PC-3 (cell line): ENCODE measurements around the gene MPPED2. TPM values are rescaled to one million over a fixed set of nuclear protein-coding genes. Genes with fewer than 3 reads are reported as not detected.

Source experiments
- ATAC-seq: fragments of 200-7000 bp; cut with Tn5 transposase; 2 replicates; pipeline ENCODE4 v1.9.1; 2020; ENCODE audit warnings: mild to moderate bottlenecking, moderate library complexity
- BruUV-seq: library from RNA; stranded (reverse); fragments of 400-500 nt; replicated peaks from 2 replicates; lab custom pipeline; 2021; lab: Mats Ljungman, UMichigan
- CTCF ChIA-PET: fragments of 300-600 bp; sonication (Branson Sonifier 250); formaldehyde crosslinking; loops from one replicate; lab custom pipeline; 2022; ENCODE audit warnings: antibody characterized with exemption; lab: Charles Lee
- POLR2A ChIA-PET: fragments of 300-600 bp; sonication (Branson Sonifier 250); formaldehyde crosslinking; loops from one replicate; lab custom pipeline; 2022; ENCODE audit warnings: antibody characterized with exemption; ENCODE audit not compliant: unreplicated experiment; lab: Charles Lee
- DNase-seq: peaks from one replicate; pipeline ENCODE4 v3.0.0-alpha.2; 2015
- H2AFZ ChIP-seq: fragments of 300-600 bp; sonication (generic); 2 replicates; pipeline ENCODE4 v1.6.0; 2016; ENCODE audit warnings: antibody characterized with exemption, low read length
- H3F3A ChIP-seq: fragments of 300-600 bp; sonication (generic); one replicate; pipeline ENCODE4 v1.6.0; 2017; ENCODE audit warnings: antibody characterized with exemption, low read length, control low read depth, mild to moderate bottlenecking; ENCODE audit not compliant: unreplicated experiment
- H3K27ac ChIP-seq: fragments of 300-600 bp; sonication (generic); 2 replicates; pipeline ENCODE4 v1.5.1; 2016; ENCODE audit warnings: mild to moderate bottlenecking, low read length
- H3K27me3 ChIP-seq: fragments of 300-600 bp; sonication (generic); 2 replicates; pipeline ENCODE4 v1.6.1; 2016; ENCODE audit warnings: low read length, mixed read lengths
- H3K36me3 ChIP-seq: fragments of 300-600 bp; sonication (generic); 2 replicates; pipeline ENCODE4 v1.6.1; 2016; ENCODE audit warnings: low read depth, mixed run types, low read length, mixed read lengths
- H3K4me1 ChIP-seq: fragments of 300-600 bp; sonication (generic); 2 replicates; pipeline ENCODE4 v1.5.1; 2016; ENCODE audit warnings: low read length; ENCODE audit not compliant: insufficient read depth
- H3K4me2 ChIP-seq: fragments of 300-600 bp; sonication (generic); 2 replicates; pipeline ENCODE4 v1.6.0; 2016; ENCODE audit warnings: low read length
- H3K4me3 ChIP-seq: fragments of 300-600 bp; sonication (generic); 2 replicates; pipeline ENCODE4 v1.5.1; 2016; ENCODE audit warnings: mild to moderate bottlenecking, low read length, mixed read lengths
- H3K79me2 ChIP-seq: fragments of 300-600 bp; sonication (generic); 2 replicates; pipeline ENCODE4 v1.6.1; 2017; ENCODE audit warnings: low read length, mixed read lengths
- H3K9ac ChIP-seq: fragments of 300-600 bp; sonication (generic); 2 replicates; pipeline ENCODE4 v1.6.0; 2016; ENCODE audit warnings: mild to moderate bottlenecking, low read length
- H3K9me2 ChIP-seq: fragments of 300-600 bp; sonication (generic); replicated peaks from 2 replicates; pipeline ENCODE4 v1.6.1; 2016; ENCODE audit warnings: mixed run types, low read length, mixed read lengths
- H3K9me3 ChIP-seq: fragments of 300-600 bp; sonication (generic); 2 replicates; pipeline ENCODE4 v1.6.1; 2016; ENCODE audit warnings: low read length, mixed read lengths
- H4K20me1 ChIP-seq: fragments of 300-600 bp; sonication (generic); 2 replicates; pipeline ENCODE4 v1.6.1; 2016; ENCODE audit warnings: low read length, mixed read lengths
- EZH2 ChIP-seq: fragments of 300-600 bp; sonication (generic); IDR thresholded peaks from one replicate; pipeline ENCODE4 v1.6.1; 2017; ENCODE audit warnings: antibody characterized with exemption, mild to moderate bottlenecking, low read length; ENCODE audit not compliant: unreplicated experiment
- EZH2phosphoT487 ChIP-seq: fragments of 300-600 bp; sonication (generic); IDR thresholded peaks from 2 replicates; pipeline ENCODE4 v1.6.1; 2018; ENCODE audit warnings: mild to moderate bottlenecking, antibody characterized with exemption, low read length, borderline replicate concordance
- intact Hi-C: fragments of 100-400 bp; cut with micrococcal nuclease; formaldehyde crosslinking; loops from 2 replicates; pipeline ENCODE4 v1.9.0; 2023
- total RNA-seq: library from RNA; depleted of rRNA; stranded (reverse); fragments of >200 nt; gene quantifications from 2 replicates; pipeline ENCODE4 v1.2.3, GENCODE V29; 2014
- TF ChIP-seq, protein P1 (sequence below): fragments of 300-600 bp; sonication (generic); conservative IDR thresholded peaks from 2 replicates; pipeline ENCODE4 v1.5.1; 2017; ENCODE audit warnings: antibody characterized with exemption, low read depth, mild to moderate bottlenecking, low read length

MPPED2 gene
- total RNA-seq, 1 experiment from 2014 or later: not detected

DNA sequence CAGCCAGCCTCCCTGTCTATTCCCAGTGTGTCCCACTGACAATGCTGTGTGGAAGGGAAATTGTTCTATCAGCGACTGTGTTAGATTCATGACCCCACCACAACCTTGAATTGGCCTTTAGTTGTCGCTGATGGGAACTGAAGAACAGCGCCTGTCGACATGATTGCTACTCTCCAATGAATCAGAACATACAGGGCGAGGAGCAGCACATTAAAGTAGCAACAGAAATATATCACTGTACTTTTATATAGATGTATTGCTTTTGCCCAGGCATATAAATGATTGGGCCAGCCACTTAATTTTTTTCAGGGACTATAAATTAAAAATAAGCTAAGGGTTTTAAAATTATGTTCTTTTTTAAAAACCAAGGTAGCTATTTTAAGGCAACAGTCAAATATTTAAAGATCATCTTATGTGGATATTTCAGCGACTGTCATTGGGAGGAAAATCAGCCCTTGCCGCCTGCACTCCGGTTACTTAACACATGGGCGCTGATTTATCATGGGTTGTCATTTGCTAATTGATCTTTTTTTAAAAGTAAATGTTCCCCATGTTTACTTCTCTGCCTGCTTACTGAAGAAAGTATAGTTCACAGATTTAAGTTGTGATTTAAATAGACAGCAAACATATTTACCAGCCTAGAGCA, 221.2 kb downstream of the MPPED2 start:
- no peak overlapping the region for H3K4me3 ChIP-seq
- ChIA-PET CTCF (no interaction called here), POLR2A (no interaction called here)
- TF ChIP-seq EZH2phosphoT487 (no peak), EZH2 (no peak)
- TF ChIP-seq, protein P1, sequence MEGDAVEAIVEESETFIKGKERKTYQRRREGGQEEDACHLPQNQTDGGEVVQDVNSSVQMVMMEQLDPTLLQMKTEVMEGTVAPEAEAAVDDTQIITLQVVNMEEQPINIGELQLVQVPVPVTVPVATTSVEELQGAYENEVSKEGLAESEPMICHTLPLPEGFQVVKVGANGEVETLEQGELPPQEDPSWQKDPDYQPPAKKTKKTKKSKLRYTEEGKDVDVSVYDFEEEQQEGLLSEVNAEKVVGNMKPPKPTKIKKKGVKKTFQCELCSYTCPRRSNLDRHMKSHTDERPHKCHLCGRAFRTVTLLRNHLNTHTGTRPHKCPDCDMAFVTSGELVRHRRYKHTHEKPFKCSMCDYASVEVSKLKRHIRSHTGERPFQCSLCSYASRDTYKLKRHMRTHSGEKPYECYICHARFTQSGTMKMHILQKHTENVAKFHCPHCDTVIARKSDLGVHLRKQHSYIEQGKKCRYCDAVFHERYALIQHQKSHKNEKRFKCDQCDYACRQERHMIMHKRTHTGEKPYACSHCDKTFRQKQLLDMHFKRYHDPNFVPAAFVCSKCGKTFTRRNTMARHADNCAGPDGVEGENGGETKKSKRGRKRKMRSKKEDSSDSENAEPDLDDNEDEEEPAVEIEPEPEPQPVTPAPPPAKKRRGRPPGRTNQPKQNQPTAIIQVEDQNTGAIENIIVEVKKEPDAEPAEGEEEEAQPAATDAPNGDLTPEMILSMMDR: no peak
- no peaks in the 10 kb centered on the region for H3F3A ChIP-seq
- H4K20me1 ChIP-seq: no peaks in the 10 kb centered on the region
- no peaks in the 10 kb centered on the region for H3K27me3 ChIP-seq
- H3K9me2 ChIP-seq: no peaks in the 10 kb centered on the region
- H3K79me2 ChIP-seq: no peaks in the 10 kb centered on the region
- no peaks in the 10 kb centered on the region for H3K36me3 ChIP-seq
- H3K27ac ChIP-seq: no peak overlapping the region
- no peak overlapping the region for H2AFZ ChIP-seq
- no peak overlapping the region for H3K9ac ChIP-seq
- DNase-seq (no peak), ATAC-seq (no peak)
- H3K9me3 ChIP-seq: no peaks in the 10 kb centered on the region
- intact Hi-C loops: no loop called here
- H3K4me2 ChIP-seq: no peak overlapping the region
- H3K4me1 ChIP-seq: no peaks in the 10 kb centered on the region
- BruUV-seq: no TSS peak

DNA sequence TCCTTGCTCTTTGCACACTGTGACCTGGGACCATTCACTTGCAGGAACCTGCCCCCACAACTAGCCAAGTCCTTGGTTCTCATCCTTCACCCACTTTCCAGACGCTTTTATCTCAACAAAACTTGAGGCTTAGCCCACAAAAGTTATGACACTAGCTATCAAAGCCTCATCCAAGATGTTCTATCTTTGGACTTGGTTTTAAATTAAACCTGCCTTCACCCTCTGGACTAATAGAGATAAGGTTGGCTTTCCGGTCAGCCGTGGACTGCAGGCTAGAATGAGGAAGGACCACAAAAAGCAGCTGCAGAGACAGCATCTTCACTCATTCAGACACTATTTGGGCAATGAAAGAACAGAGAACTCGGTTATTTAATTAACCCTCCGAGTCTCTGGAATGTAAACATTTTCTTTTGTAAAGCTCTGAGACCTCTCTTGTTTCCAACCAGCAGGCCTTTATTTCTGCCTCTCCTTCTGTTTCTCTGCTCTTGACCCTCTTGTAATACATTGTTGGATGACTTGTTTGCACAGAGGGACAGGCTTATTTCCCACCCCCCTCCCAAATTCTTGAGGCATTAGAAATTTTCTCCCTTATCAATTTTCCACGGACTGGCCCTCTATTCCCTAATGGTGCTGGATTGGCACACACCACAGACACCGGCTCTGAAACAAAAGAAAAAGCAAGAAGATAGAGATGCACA, 221.9 kb downstream of the MPPED2 start:
- CTCF ChIA-PET: no interaction called here
- POLR2A ChIA-PET: no interaction called here
- no peak for ATAC-seq

More for the DNA sequence above, 221.9 kb downstream of the MPPED2 start:
- H3K9me3 ChIP-seq: no peaks in the 10 kb centered on the region
- BruUV-seq: no TSS peak
- no peaks in the 10 kb centered on the region for H4K20me1 ChIP-seq
- DNase-seq: no peak
- no peak overlapping the region for H3K4me2 ChIP-seq
- no peaks in the 10 kb centered on the region for H3K4me1 ChIP-seq
- H3K36me3 ChIP-seq: no peaks in the 10 kb centered on the region
- no peaks in the 10 kb centered on the region for H3F3A ChIP-seq
- no peaks in the 10 kb centered on the region for H3K27me3 ChIP-seq
- H3K9ac ChIP-seq: no peak overlapping the region
- H3K79me2 ChIP-seq: no peaks in the 10 kb centered on the region
- TF ChIP-seq EZH2phosphoT487 (no peak), EZH2 (no peak)
- TF ChIP-seq, protein P1: no peak
- no peak overlapping the region for H3K27ac ChIP-seq
- intact Hi-C loops: no loop called here
- H2AFZ ChIP-seq: no peak overlapping the region
- no peaks in the 10 kb centered on the region for H3K9me2 ChIP-seq
- no peak overlapping the region for H3K4me3 ChIP-seq
